HepG2 (cell line): ENCODE measurements around the gene SRBD1. TPM values are rescaled to one million over a fixed set of nuclear protein-coding genes. Genes with fewer than 3 reads are reported as not detected.

Source experiments
- CC2D1A ChIP-seq: sonication (generic); formaldehyde crosslinking; IDR thresholded peaks from 2 replicates; pipeline ENCODE4 v1.8.1; 2023; ENCODE audit warnings: mild to moderate bottlenecking, missing genetic modification reagents
- CHD4 ChIP-seq: fragments of 200-600 bp; sonication (generic); IDR thresholded peaks from 2 replicates; pipeline ENCODE4 v1.7.0; 2017; ENCODE audit warnings: mild to moderate bottlenecking, low read length, borderline replicate concordance
- FOXP4 ChIP-seq: sonication (generic); formaldehyde crosslinking; IDR thresholded peaks from 2 replicates; pipeline ENCODE4 v1.4.0; 2020; ENCODE audit warnings: missing genetic modification reagents
- ISL2 ChIP-seq: sonication (generic); formaldehyde crosslinking; IDR thresholded peaks from 2 replicates; pipeline ENCODE4 v1.5.0; 2020; ENCODE audit warnings: missing genetic modification reagents
- KIAA2018 ChIP-seq: sonication (generic); formaldehyde crosslinking; IDR thresholded peaks from 2 replicates; pipeline ENCODE4 v1.5.0; 2020; ENCODE audit warnings: mild to moderate bottlenecking, missing genetic modification reagents, borderline replicate concordance
- MIER2 ChIP-seq: IDR thresholded peaks from 2 replicates; pipeline ENCODE4 v1.6.1; 2016; ENCODE audit warnings: missing biosample characterization, missing genetic modification reagents
- PLSCR1 ChIP-seq: sonication (generic); formaldehyde crosslinking; IDR thresholded peaks from 2 replicates; pipeline ENCODE4 v1.5.0; 2020; ENCODE audit warnings: missing genetic modification reagents, mild to moderate bottlenecking, borderline replicate concordance
- ZBTB7A ChIP-seq: sonication (generic); formaldehyde crosslinking; IDR thresholded peaks from 2 replicates; pipeline ENCODE4 v1.8.0; 2022; ENCODE audit warnings: mild to moderate bottlenecking, missing genetic modification reagents
- ZNF230 ChIP-seq: sonication (generic); formaldehyde crosslinking; IDR thresholded peaks from 2 replicates; pipeline ENCODE4 v1.4.0; 2020; ENCODE audit warnings: mild to moderate bottlenecking, missing genetic modification reagents
- ZNF550 ChIP-seq: sonication (generic); formaldehyde crosslinking; IDR thresholded peaks from 2 replicates; pipeline ENCODE4 v1.4.0; 2020; ENCODE audit warnings: mild to moderate bottlenecking, missing genetic modification reagents, borderline replicate concordance
- ZNF652 ChIP-seq: IDR thresholded peaks from 2 replicates; pipeline ENCODE4 v1.6.1; 2016; ENCODE audit warnings: low read depth, borderline replicate concordance
- ZNF839 ChIP-seq: sonication (generic); formaldehyde crosslinking; IDR thresholded peaks from 2 replicates; pipeline ENCODE4 v1.4.0; 2020; ENCODE audit warnings: missing genetic modification reagents, mild to moderate bottlenecking, borderline replicate concordance
- polyA plus RNA-seq, 8 experiments: library from polyadenylated mRNA; depleted of rRNA in 3 of 8; stranded (reverse) in 7 of 8; unstranded in 1 of 8; fragments of >200 nt; fragmentation: Illumina TruSeq in 4 of 8; extraction: Trizol in 4 of 8; gene quantifications; 2 replicates each; pipeline versions ENCODE4 v1.2.1 to v1.2.3, GENCODE V29; 2011 to 2016; ENCODE audit warnings: low read depth in 4 of 8, missing spikeins in 1 of 8, mixed read lengths in 1 of 8; ENCODE audit not compliant: insufficient read depth in 1 of 8
- total RNA-seq, 5 experiments: library from RNA; depleted of rRNA; stranded (reverse); fragments of >200 nt; fragmentation: Illumina TruSeq; extraction: Trizol; gene quantifications; 2 replicates each; pipeline ENCODE4 v1.2.3, GENCODE V29; 2016; ENCODE audit warnings: low read depth in 1 of 5

Gene SRBD1
- total and polyA plus RNA-seq, 2 of the 13 experiments (the other 11 are each of a cell fraction or from before 2014, with no cell fraction given), result 3.2 to 23.9 TPM

GRCh38 chr2:45643543-45644542, 32.8 kb upstream of the SRBD1 start (continued):
- no peak; the same call in 1 of the 2 replicates for TF ChIP-seq MIER2
- no peak for TF ChIP-seq CC2D1A (CRISPR knock-in tag)
- TF ChIP-seq ZNF652 (CRISPR knock-in tag), result no peak
- no peak for TF ChIP-seq FOXP4 (CRISPR knock-in tag)
- TF ChIP-seq ZNF839 (CRISPR knock-in tag), result peak; percentile 42; the same call in 1 of the 2 replicates
- TF ChIP-seq ZNF230 (CRISPR knock-in tag), result 0 out of 2 replicates have a peak, but pooled peaks have one; percentile 65
- TF ChIP-seq ZBTB7A, result no peak
- no peak for TF ChIP-seq PLSCR1
- no peak for TF ChIP-seq ZNF550
- TF ChIP-seq ISL2 (CRISPR knock-in tag), result no peak
- no peak for TF ChIP-seq CHD4
- no peak for TF ChIP-seq KIAA2018
